NCI-H2029 (cell line): ENCODE data around the gene TMEM97.
"Not testable (repeated sequence)": the region's sequence is repeated elsewhere in the genome, so short reads cannot be mapped to it uniquely, and the experiment has no call there.

Experiments
- DNase-seq: peaks from one replicate; lab custom pipeline; 2025; lab: John Stamatoyannopoulos, UW

The TMEM97 gene

DNA sequence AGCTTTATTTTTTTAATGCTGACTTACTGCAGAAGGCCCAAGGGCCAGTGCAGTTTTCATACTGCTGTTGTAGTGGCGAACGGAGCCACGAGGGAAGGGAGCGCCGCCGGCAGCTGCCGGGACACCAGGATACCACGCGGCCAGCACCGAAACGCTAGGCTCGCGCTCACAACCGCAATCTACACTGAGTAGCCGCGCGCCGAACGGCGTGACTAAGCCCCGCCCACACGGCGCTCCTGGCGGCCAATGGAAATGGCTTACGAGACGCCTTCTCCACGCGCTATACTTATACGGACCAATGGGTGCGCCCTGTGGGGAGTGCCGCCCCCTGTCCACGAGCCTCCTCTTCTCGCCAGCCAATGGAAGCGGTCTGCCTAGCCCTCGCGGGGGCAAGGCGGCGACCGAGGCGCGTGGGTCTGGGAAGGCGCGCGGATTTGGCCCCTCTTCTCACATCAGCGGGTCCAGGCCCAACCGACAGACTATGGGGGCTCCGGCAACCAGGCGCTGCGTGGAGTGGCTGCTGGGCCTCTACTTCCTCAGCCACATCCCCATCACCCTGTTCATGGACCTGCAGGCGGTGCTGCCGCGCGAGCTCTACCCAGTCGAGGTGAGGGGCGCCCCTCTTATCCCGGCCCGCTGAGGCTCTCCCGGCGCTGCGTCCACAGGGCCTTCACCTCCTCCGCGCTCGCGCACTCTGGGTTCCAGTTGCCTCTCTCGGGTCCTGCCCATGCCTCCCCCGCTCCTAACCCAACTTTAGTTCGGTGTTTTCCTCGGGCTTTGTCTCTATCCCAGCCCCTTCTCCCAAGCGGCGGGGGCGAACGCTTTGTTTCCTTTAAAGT, at the start of gene TMEM97:
TSS of gene TMEM97 (plus strand) at position 442 of the 839 bp plus-strand sequence. CDS start at position 482, 40 bp downstream.
- DNase-seq: peak; percentile 94

DNA sequence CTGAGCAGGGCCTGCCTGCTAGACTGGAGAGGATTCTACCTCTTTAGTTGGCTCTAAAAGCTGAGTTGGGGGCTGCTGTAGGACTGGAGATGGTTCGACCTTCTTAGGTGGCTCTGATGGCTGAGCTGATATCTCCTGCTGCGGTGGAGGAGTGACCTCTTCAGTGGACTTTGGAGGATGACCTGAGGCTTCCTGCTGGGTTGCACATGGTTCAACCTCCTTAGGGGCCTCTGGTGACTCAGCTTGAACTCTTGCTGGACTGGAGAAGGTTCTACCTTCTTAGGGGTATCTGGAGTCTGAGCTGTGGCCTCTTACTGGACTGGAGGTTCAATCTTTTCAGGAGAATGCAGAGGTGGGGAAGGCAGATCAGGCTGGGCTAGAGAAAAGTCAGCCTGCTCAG, 48.9 kb upstream of the TMEM97 start:
- DNase-seq: no peak

DNA sequence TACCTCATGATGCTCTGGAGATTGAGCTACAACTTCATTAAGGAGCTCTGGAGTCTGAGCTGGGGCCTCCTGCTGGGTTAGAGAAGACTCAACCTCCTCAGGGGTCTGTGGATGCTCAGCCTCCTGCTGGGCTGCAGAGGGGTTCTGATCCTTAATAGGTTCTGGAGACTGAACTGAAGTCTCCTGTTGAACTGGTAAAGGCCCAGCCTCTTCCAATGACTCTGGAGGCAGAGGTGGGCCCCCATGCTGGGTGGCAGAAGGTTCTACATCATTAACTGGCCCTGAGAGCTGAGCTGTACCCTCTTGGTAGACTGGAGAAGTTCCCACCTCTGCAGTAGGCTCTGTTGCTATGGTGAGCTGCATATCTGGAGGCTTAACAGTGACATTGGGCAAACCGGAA, 48.1 kb upstream of the TMEM97 start:
- no peak for DNase-seq

DNA sequence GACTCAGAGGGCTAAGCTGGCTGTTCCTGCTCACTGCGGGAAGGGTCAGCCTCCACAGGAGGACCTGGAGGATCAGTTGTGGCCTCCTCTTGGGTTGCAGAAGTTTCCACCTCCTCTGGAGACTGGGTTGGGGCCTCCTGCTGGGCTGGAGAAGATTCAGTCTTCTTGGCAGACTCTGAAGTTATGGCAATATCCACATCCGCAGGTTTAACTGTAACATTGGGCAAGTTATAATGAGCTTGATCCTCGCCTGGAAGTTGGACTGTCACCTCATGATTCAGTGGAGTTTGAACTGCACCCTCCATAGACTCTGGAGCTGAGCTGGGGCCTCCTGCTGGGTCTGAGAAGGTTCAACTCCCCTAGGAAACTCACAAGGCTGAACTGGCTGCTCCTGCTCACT, 47.6 kb upstream of the TMEM97 start:
- no peak for DNase-seq

- no peak for DNase-seq
Observed at GRCh38 chr17:28272166-28272565, 46.8 kb upstream of the TMEM97 start.

DNA sequence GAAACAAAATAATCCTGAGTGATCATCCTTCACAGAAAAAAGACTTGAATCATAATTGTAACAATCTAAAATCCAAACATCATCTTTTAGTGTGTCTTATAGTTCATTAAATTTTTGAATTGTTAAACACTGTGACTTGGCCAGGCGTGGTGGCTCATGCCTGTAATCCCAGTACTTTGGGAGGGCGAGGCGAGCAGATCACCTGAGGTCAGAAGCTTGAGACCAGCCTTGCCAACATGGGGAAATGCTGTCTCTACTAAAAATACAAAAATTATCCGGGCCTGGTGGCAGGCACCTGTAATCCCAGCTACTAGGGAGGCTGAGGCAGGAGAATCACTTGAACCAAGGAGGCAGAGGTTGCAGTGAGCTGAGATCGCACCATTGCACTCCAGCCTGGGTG, 45.7 kb upstream of the TMEM97 start:
- DNase-seq: not testable (repeated sequence)

- no peak for DNase-seq
Observed at GRCh38 chr17:28274591-28275265, 44.3 kb upstream of the TMEM97 start.

DNA sequence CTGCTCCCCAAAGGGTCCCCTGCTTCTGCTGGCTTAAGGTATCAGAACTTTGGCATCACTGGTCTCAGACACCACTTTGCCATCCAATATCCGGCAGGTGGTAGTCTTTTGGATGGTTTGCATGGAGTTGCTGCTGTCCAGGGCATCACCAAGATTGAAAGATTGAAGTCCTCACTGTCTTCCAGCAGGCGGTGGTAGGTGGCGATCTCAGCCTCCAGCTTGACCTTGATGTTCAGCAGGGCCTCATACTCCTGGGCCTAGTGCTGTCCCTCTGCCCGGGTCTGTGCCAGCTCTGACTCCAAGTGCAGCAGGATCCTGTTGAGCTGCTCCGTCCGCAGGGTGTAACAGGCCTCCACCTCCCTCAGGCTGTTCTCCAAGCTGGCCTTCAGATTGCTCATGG, 43.0 kb upstream of the TMEM97 start:
- DNase-seq: no peak

GRCh38 chr17:28279411-28279810, 39.6 kb upstream of the TMEM97 start:
- no peak for DNase-seq

- DNase-seq: no peak
Observed at GRCh38 chr17:28280826-28281225, 38.2 kb upstream of the TMEM97 start.

- DNase-seq: no peak
Observed at GRCh38 chr17:28282596-28282995, 36.4 kb upstream of the TMEM97 start.

GRCh38 chr17:28285965-28286364, 33.0 kb upstream of the TMEM97 start:
- DNase-seq: no peak

GRCh38 chr17:28290703-28291102, 28.3 kb upstream of the TMEM97 start:
- DNase-seq: no peak

GRCh38 chr17:28291780-28292330, 27.1 kb upstream of the TMEM97 start:
- no peak for DNase-seq

- not testable (repeated sequence) for DNase-seq
Observed at GRCh38 chr17:28292878-28293277, 26.1 kb upstream of the TMEM97 start.

GRCh38 chr17:28293994-28294393, 25.0 kb upstream of the TMEM97 start:
- DNase-seq: no peak

- DNase-seq: no peak
Observed at GRCh38 chr17:28295677-28296578, 23.1 kb upstream of the TMEM97 start.

- no peak for DNase-seq
Observed at GRCh38 chr17:28298449-28298848, 20.6 kb upstream of the TMEM97 start.

DNA sequence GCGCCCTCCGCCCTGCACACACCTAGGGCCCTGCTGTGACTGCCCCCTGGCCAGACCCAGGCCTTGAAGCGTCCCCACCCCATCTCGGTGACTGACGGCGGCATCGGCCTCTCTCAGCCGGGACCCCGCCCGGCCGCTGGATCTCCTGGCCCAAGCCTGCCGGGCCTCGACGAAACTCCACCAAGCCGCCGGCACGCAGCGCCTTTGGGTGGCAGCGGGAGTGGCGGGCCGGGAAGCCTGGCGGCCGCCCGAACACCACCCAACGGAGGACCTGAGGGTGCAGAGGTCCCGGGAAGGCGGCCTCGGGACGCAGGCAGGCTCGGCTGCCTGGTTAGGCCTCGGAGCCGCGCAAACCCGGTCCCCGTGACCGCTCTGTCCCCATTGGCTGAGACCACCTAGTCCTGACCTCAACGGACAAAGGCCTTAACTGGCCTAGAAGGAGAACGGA, 12.0 kb upstream of the TMEM97 start:
- DNase-seq: no peak

- no peak for DNase-seq
Observed at GRCh38 chr17:28313841-28314240, 5.2 kb upstream of the TMEM97 start.

DNA sequence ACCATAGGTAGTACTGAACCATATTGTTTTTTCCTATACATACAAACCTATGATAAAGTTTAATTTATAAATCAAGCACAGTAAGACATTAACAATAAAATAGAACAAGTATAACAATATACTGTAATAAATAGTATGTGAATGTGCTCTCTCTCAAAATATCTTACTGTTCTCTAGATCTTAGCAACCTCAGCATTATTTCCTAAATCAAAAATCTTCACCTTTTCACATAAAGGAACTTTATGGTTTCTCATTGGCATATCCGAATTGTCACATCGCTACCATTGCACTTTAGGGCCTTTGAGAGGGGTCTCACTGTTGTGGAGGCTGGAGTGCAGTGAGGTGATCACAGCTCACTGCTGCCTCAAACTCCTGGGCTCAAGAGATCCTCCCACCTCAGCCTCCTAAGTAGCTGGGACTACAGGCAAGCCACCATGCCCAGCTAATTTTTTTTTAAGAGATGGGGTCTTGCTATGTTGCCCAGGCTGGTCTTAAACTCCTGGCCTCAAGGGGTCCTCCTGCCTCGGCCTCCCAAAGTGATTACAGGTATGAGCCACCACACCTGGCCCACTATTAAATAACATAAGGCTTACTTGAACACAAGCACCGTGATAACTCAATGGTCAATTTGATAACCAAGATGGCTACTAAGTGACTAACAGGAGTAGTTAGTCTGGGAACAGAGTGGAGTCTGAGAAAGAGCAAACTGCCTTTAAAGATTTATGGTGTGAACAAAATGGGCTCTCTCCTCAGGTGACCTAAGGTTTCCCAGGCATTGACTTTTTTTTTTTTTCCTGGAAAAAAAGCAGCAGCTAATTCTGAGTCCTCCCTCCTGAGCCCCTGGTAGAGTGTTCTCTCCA, 2.9 kb upstream of the TMEM97 start:
- no peak for DNase-seq
